HepG2 (cell line): ENCODE measurements around the gene SMIM1. TPM values are rescaled to one million over a fixed set of nuclear protein-coding genes. Genes with fewer than 3 reads are reported as not detected.

ENCODE experiments used
- AKAP8 ChIP-seq: sonication (generic); formaldehyde crosslinking; IDR thresholded peaks from 2 replicates; pipeline ENCODE4 v1.5.1; 2020; ENCODE audit warnings: mild to moderate bottlenecking, missing genetic modification reagents
- E2F2 ChIP-seq: sonication (generic); formaldehyde crosslinking; IDR thresholded peaks from 2 replicates; pipeline ENCODE4 v1.4.0; 2020; ENCODE audit warnings: missing genetic modification reagents, borderline replicate concordance
- JUN ChIP-seq: sonication (generic); formaldehyde crosslinking; IDR thresholded peaks from 2 replicates; pipeline ENCODE4 v1.4.0; 2020; ENCODE audit warnings: mild to moderate bottlenecking, missing genetic modification reagents
- MYC ChIP-seq: sonication (generic); formaldehyde crosslinking; IDR thresholded peaks from 2 replicates; pipeline ENCODE4 v1.9.0; 2021; ENCODE audit warnings: missing genetic modification reagents, borderline replicate concordance
- MYPOP ChIP-seq: sonication (generic); formaldehyde crosslinking; IDR thresholded peaks from 2 replicates; pipeline ENCODE4 v1.8.1; 2023; ENCODE audit warnings: mild to moderate bottlenecking, moderate library complexity, missing genetic modification reagents
- NCOA1 ChIP-seq: sonication (generic); formaldehyde crosslinking; IDR thresholded peaks from 2 replicates; pipeline ENCODE4 v1.9.0; 2021; ENCODE audit warnings: missing genetic modification reagents
- NFIB ChIP-seq: sonication (generic); formaldehyde crosslinking; IDR thresholded peaks from 2 replicates; pipeline ENCODE4 v1.9.0; 2021; ENCODE audit warnings: missing genetic modification reagents, mild to moderate bottlenecking, borderline replicate concordance
- NONO ChIP-seq, 2 experiments: fragments of 450-650 bp in 1 of 2; sonication (generic) in 1 of 2; formaldehyde crosslinking in 1 of 2; IDR thresholded peaks in 1 of 2; conservative IDR thresholded peaks in 1 of 2; 2 replicates each; pipeline versions ENCODE4 v1.6.1 to v1.8.0; 2017 to 2022; ENCODE audit warnings: mild to moderate bottlenecking in 1 of 2, missing genetic modification reagents in 1 of 2, moderate library complexity in 1 of 2
- RNF2 ChIP-seq: fragments of 450-650 bp; conservative IDR thresholded peaks from 2 replicates; pipeline ENCODE4 v1.6.1; 2016; ENCODE audit warnings: low read depth
- ZNF503 ChIP-seq: sonication (generic); formaldehyde crosslinking; IDR thresholded peaks from 2 replicates; pipeline ENCODE4 v1.4.0; 2020; ENCODE audit warnings: missing genetic modification reagents
- ZNF556 ChIP-seq: sonication (generic); formaldehyde crosslinking; IDR thresholded peaks from 2 replicates; pipeline ENCODE4 v1.4.0; 2020; ENCODE audit warnings: mild to moderate bottlenecking, missing genetic modification reagents, borderline replicate concordance
- polyA plus RNA-seq, 8 experiments: library from polyadenylated mRNA; depleted of rRNA in 3 of 8; stranded (reverse) in 7 of 8; unstranded in 1 of 8; fragments of >200 nt; fragmentation: Illumina TruSeq in 4 of 8; extraction: Trizol in 4 of 8; gene quantifications; 2 replicates each; pipeline versions ENCODE4 v1.2.1 to v1.2.3, GENCODE V29; 2011 to 2016; ENCODE audit warnings: low read depth in 4 of 8, missing spikeins in 1 of 8, mixed read lengths in 1 of 8; ENCODE audit not compliant: insufficient read depth in 1 of 8
- total RNA-seq, 5 experiments: library from RNA; depleted of rRNA; stranded (reverse); fragments of >200 nt; fragmentation: Illumina TruSeq; extraction: Trizol; gene quantifications; 2 replicates each; pipeline ENCODE4 v1.2.3, GENCODE V29; 2016; ENCODE audit warnings: low read depth in 1 of 5

SMIM1 gene
- total and polyA plus RNA-seq, 2 of the 13 experiments (the other 11 are each of a cell fraction or from before 2014, with no cell fraction given): 12.4 to 56.3 TPM

- no peak for TF ChIP-seq NONO (IDR thresholded peaks at IDR 0.05)
- peak; percentile 16; the same call in 1 of the 2 replicates for TF ChIP-seq NONO (CRISPR knock-in tag; conservative IDR thresholded peaks at IDR 0.05)
- TF ChIP-seq RNF2: no peak
- TF ChIP-seq NCOA1 (CRISPR knock-in tag): peak; percentile 30; the same call in 1 of the 2 replicates
- no peak for TF ChIP-seq MYPOP (CRISPR knock-in tag)
- no peak for TF ChIP-seq ZNF556 (CRISPR knock-in tag)
- no peak for TF ChIP-seq JUN
- TF ChIP-seq NFIB (CRISPR knock-in tag): no peak
- no peak for TF ChIP-seq E2F2 (CRISPR knock-in tag)
- TF ChIP-seq ZNF503: no peak
- peak; percentile 89; the same call in 1 of the 2 replicates for TF ChIP-seq AKAP8 (CRISPR knock-in tag)
- peak; percentile 23; the same call in 1 of the 2 replicates for TF ChIP-seq MYC
Measured at GRCh38 chr1:3778590-3779264, 6.2 kb downstream of the SMIM1 start (continued).
